Measurements from ENCODE around the gene TMEM150B. TPM values are rescaled to one million over a fixed set of nuclear protein-coding genes. Genes with fewer than 3 reads are reported as not detected.

Gene TMEM150B
- total and polyA plus RNA-seq, 4 donors, result 0.81 to 3.3 (median 2.0) TPM

DNA sequence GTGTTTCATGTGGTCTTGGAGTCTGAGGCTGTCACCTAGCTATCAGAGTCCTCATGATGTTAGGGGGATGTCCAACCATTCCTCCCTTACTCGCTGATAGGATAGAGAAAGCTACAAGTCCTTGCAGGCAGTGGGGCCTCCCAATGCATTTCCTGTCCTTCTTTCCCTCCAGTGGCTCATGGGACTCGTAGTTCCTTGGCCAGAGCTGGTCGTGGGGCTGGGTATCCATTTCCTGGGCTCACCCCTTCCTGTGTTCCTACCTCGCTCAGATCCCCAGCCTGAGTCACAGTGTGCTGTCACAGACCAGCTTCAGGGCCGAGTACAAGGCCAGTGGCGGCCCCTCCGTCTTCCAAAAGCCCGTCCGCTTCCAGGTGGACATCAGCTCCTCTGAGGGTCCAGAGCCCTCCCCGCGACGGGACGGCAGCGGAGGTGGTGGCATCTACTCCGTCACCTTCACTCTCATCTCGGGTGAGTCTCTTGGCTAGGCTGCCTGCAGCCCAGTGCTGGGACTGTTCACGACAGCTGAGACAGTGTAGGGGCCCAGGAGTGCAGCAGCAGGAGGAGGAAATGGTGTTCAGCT lies 19.1 kb downstream of the TMEM150B start:
- Histone ChIP-seq H3K9ac (ENCODE audit: low read depth in 1 of 2, low read length in 2 of 2) (no peak overlapping the region), H3K4me3 (ENCODE audit: low read depth in 1 of 3, low read length in 3 of 3) (no peak overlapping the region), H3K27me3 (ENCODE audit: control insufficient read depth in 4 of 4, insufficient read depth in 4 of 4, low read length in 3 of 4) (no peaks in the 10 kb centered on the region), H3K4me1 (ENCODE audit: control insufficient read depth in 4 of 4, insufficient read depth in 4 of 4, low read length in 3 of 4) (peaks cover 0 to 7% (median 3%) of the 10 kb centered on the region in 4 donors), H3K36me3 (ENCODE audit: control insufficient read depth in 4 of 4, insufficient read depth in 3 of 4, low read depth in 1 of 4, low read length in 3 of 4) (no peaks in the 10 kb centered on the region), H3K27ac (ENCODE audit: low read depth in 1 of 2, low read length in 2 of 2) (no peak overlapping the region), H3K9me3 (ENCODE audit: control insufficient read depth in 4 of 4, low read length in 3 of 4) (no peaks in the 10 kb centered on the region)
- TF ChIP-seq HNF4G (IDR thresholded peaks at IDR 0.05) (no peak), EGR1 (IDR thresholded peaks at IDR 0.05; ENCODE audit: low read depth in 2 of 2) (no peak), JUND (IDR thresholded peaks at IDR 0.05) (no peak), RAD21 (IDR thresholded peaks at IDR 0.05) (no peak), RXRA (IDR thresholded peaks at IDR 0.05) (no peak), SP1 (IDR thresholded peaks at IDR 0.05) (no peak), ZBTB33 (IDR thresholded peaks at IDR 0.05) (no peak), NR2F2 (IDR thresholded peaks at IDR 0.05) (no peak), FOXA2 (IDR thresholded peaks at IDR 0.05) (no peak), MAX (IDR thresholded peaks at IDR 0.05) (no peak), GABPA (IDR thresholded peaks at IDR 0.05 in 1 of 2, conservative IDR thresholded peaks at IDR 0.05 in 1 of 2) (no peak), FOXA1 (IDR thresholded peaks at IDR 0.05) (no peak), TAF1 (conservative IDR thresholded peaks at IDR 0.05) (no peak), YY1 (IDR thresholded peaks at IDR 0.05) (no peak), HNF4A (conservative IDR thresholded peaks at IDR 0.05) (no peak)
- TF ChIP-seq, protein P1, sequence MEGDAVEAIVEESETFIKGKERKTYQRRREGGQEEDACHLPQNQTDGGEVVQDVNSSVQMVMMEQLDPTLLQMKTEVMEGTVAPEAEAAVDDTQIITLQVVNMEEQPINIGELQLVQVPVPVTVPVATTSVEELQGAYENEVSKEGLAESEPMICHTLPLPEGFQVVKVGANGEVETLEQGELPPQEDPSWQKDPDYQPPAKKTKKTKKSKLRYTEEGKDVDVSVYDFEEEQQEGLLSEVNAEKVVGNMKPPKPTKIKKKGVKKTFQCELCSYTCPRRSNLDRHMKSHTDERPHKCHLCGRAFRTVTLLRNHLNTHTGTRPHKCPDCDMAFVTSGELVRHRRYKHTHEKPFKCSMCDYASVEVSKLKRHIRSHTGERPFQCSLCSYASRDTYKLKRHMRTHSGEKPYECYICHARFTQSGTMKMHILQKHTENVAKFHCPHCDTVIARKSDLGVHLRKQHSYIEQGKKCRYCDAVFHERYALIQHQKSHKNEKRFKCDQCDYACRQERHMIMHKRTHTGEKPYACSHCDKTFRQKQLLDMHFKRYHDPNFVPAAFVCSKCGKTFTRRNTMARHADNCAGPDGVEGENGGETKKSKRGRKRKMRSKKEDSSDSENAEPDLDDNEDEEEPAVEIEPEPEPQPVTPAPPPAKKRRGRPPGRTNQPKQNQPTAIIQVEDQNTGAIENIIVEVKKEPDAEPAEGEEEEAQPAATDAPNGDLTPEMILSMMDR (IDR thresholded peaks at IDR 0.05; ENCODE audit: low read depth, low read length, missing input control), result no peak
- TF ChIP-seq, protein P2, sequence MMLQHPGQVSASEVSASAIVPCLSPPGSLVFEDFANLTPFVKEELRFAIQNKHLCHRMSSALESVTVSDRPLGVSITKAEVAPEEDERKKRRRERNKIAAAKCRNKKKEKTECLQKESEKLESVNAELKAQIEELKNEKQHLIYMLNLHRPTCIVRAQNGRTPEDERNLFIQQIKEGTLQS (IDR thresholded peaks at IDR 0.05), result no peak
- TF ChIP-seq, protein P3, sequence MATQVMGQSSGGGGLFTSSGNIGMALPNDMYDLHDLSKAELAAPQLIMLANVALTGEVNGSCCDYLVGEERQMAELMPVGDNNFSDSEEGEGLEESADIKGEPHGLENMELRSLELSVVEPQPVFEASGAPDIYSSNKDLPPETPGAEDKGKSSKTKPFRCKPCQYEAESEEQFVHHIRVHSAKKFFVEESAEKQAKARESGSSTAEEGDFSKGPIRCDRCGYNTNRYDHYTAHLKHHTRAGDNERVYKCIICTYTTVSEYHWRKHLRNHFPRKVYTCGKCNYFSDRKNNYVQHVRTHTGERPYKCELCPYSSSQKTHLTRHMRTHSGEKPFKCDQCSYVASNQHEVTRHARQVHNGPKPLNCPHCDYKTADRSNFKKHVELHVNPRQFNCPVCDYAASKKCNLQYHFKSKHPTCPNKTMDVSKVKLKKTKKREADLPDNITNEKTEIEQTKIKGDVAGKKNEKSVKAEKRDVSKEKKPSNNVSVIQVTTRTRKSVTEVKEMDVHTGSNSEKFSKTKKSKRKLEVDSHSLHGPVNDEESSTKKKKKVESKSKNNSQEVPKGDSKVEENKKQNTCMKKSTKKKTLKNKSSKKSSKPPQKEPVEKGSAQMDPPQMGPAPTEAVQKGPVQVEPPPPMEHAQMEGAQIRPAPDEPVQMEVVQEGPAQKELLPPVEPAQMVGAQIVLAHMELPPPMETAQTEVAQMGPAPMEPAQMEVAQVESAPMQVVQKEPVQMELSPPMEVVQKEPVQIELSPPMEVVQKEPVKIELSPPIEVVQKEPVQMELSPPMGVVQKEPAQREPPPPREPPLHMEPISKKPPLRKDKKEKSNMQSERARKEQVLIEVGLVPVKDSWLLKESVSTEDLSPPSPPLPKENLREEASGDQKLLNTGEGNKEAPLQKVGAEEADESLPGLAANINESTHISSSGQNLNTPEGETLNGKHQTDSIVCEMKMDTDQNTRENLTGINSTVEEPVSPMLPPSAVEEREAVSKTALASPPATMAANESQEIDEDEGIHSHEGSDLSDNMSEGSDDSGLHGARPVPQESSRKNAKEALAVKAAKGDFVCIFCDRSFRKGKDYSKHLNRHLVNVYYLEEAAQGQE (IDR thresholded peaks at IDR 0.05), result no peak
- WGBS, result 87% methylated on average over 17 of the region's 17 CpGs
- no peak for DNase-seq (ENCODE audit: low spot score)
